Hepatocyte (in vitro differentiated cells): ENCODE data around the gene TCF23. TPM values are rescaled to one million over a fixed set of nuclear protein-coding genes. Genes with fewer than 3 reads are reported as not detected.

ENCODE experiments used
- DNase-seq: peaks from one replicate; pipeline ENCODE4 v3.0.0-alpha.2; 2016; ENCODE audit warnings: low spot score
- H2AFZ ChIP-seq: fragments of 200-600 bp; sonication (generic); 2 replicates; pipeline ENCODE4 v1.6.0; 2016; ENCODE audit warnings: antibody characterized with exemption, mild to moderate bottlenecking
- H3K27ac ChIP-seq: fragments of 200-600 bp; sonication (generic); 2 replicates; pipeline ENCODE4 v1.5.1; 2016; ENCODE audit warnings: mild to moderate bottlenecking
- H3K27me3 ChIP-seq: fragments of 200-600 bp; sonication (generic); 2 replicates; pipeline ENCODE4 v1.6.1; 2016
- H3K36me3 ChIP-seq: fragments of 200-600 bp; sonication (generic); replicated peaks from 2 replicates; pipeline ENCODE4 v1.5.1; 2016; ENCODE audit warnings: low read depth; ENCODE audit not compliant: insufficient read depth
- H3K4me1 ChIP-seq: fragments of 200-600 bp; sonication (generic); 2 replicates; pipeline ENCODE4 v1.5.1; 2016; ENCODE audit warnings: mild to moderate bottlenecking, moderate library complexity; ENCODE audit not compliant: insufficient read depth
- H3K4me2 ChIP-seq: fragments of 200-600 bp; sonication (generic); 2 replicates; pipeline ENCODE4 v1.6.0; 2016
- H3K4me3 ChIP-seq: fragments of 200-600 bp; sonication (generic); 2 replicates; pipeline ENCODE4 v1.5.1; 2016; ENCODE audit warnings: mild to moderate bottlenecking
- H3K79me2 ChIP-seq: fragments of 200-600 bp; sonication (generic); 2 replicates; pipeline ENCODE4 v1.6.0; 2017; ENCODE audit warnings: mild to moderate bottlenecking
- H3K9me2 ChIP-seq: fragments of 200-600 bp; sonication (generic); replicated peaks from 2 replicates; pipeline ENCODE4 v1.6.0; 2017; ENCODE audit warnings: mild to moderate bottlenecking; ENCODE audit not compliant: insufficient read depth
- H3K9me3 ChIP-seq: fragments of 200-600 bp; sonication (generic); 2 replicates; pipeline ENCODE4 v1.5.1; 2016; ENCODE audit warnings: low read depth, mild to moderate bottlenecking
- H4K20me1 ChIP-seq: fragments of 200-600 bp; sonication (generic); 2 replicates; pipeline ENCODE4 v1.6.0; 2016; ENCODE audit warnings: mild to moderate bottlenecking; ENCODE audit not compliant: insufficient read depth, poor library complexity, severe bottlenecking
- CTCF ChIP-seq: fragments of 200-600 bp; sonication (generic); IDR thresholded peaks from 2 replicates; pipeline ENCODE4 v1.5.1; 2016; ENCODE audit warnings: antibody characterized with exemption, mild to moderate bottlenecking; ENCODE audit not compliant: poor library complexity
- EZH2 ChIP-seq: fragments of 200-600 bp; sonication (generic); IDR thresholded peaks from 2 replicates; pipeline ENCODE4 v1.6.1; 2016; ENCODE audit warnings: antibody characterized with exemption, mild to moderate bottlenecking, borderline replicate concordance
- EZH2phosphoT487 ChIP-seq: fragments of 200-600 bp; sonication (generic); IDR thresholded peaks from one replicate; pipeline ENCODE4 v1.6.1; 2018; ENCODE audit warnings: antibody characterized with exemption, mild to moderate bottlenecking, low read depth, moderate library complexity; ENCODE audit not compliant: unreplicated experiment, severe bottlenecking
- WGBS: methylation state at CpG from one replicate; pipeline ENCODE4 v1.1.6; 2016; ENCODE audit warnings: low lambda C conversion rate; ENCODE audit errors: missing lambda C conversion rate; 5-methylcytosine and 5-hydroxymethylcytosine counted together
- polyA plus RNA-seq: library from polyadenylated mRNA; unstranded; fragments of >200 nt; fragmentation: Nextera tagmentation; extraction: Ambion mirVana; gene quantifications from 2 replicates; pipeline ENCODE4 v1.2.1, GENCODE V29; 2016
- total RNA-seq: library from RNA; depleted of rRNA; stranded (reverse); fragments of >200 nt; gene quantifications from 2 replicates; pipeline ENCODE4 v1.2.3, GENCODE V29; 2014

TCF23 gene
- total and polyA plus RNA-seq, 2 experiments from 2014 or later: not detected

- peaks cover 15% of the 10 kb centered on the region for H3K27me3 ChIP-seq
- no peaks in the 10 kb centered on the region for H4K20me1 ChIP-seq
- no peak overlapping the region for H2AFZ ChIP-seq
- no peak for TF ChIP-seq EZH2phosphoT487
- TF ChIP-seq EZH2: no peak
- TF ChIP-seq CTCF: no peak
- no peaks in the 10 kb centered on the region for H3K4me1 ChIP-seq
- DNase-seq: no peak
- H3K4me2 ChIP-seq: no peak overlapping the region
- no peaks in the 10 kb centered on the region for H3K79me2 ChIP-seq
- H3K4me3 ChIP-seq: no peak overlapping the region
- H3K27ac ChIP-seq: no peak overlapping the region
- H3K9me3 ChIP-seq: no peaks in the 10 kb centered on the region
- no peaks in the 10 kb centered on the region for H3K36me3 ChIP-seq
- no peaks in the 10 kb centered on the region for H3K9me2 ChIP-seq
- WGBS: 58% methylated on average over 5 of the region's 5 CpGs
Measured at GRCh38 chr2:27126252-27126710, 22.5 kb upstream of the TCF23 start.

DNA sequence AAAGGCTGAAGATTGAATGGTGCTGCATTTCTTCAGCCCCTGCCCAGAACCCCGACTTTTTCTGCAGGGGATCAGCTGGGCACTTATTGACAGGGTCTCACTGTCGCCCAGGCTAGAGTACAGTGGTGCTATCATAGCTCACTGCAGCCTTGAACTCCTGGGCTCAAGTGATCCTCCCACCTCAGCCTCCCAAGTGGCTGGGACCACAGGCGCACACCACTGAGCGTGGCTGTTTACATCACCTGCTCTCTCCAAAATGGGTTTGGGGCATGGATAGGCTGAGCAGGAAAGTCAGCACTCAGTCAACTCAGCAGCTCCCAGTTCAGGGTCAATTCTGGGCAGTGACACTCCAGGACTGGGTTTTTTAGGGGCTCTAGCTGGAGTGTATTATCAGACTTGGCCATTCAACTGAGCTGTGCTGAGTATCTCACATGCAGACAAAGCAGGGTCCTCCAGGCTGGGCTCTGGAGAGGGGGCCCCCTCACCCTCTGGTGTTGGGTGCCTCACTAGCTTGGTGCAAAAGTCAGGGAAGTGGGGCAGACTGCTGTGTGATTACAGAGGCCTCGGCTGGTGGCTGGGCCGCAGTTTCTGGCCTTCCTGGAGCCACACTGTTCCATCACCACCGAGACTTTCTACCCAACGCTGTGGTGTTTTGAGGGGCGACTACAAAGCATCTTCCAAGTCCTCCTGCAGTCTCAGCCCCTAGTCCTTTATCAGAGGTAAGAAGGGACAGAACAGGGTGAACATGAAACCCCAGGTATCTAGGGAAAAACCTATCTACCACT is 20.7 kb upstream of the TCF23 start:
- 93% methylated on average over 9 of the region's 9 CpGs for WGBS

DNA sequence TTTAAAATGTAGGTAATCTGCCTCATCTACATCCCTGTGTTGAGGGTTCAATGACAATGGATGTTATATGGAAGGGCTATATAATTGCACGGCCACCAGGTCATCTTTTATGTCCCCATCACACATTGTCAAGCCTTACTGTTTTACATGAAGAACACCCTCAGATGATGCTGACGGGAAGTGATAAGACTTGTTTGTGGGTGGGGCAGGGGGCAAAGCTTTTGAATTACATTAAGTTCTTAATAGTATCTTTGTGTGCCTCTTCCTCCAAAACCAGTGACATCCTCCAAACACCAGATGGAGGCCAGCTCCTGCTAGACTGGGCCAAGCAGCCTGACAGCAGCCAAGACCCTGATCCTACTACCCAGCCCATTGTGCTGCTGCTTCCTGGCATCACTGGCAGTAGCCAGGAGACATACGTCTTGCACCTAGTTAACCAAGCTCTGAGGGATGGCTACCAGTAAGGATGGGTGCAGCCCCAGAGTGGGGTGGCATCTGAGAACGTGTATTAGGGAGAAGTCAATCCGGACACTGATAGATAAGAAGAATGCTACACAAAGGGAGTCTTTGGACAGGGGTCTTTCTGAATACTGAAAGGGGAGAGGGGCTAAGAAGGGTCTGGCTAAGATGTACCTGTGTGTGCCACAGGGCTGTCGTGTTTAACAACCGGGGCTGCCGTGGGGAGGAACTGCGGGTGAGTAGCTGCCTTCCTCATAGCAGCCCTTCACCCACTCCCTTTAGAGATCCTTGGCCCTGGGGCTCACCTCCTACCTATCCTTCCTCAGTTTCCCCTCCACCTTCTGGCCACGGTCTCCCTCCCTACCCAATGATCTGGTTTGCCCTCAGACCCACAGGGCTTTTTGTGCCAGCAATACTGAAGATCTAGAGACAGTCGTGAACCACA is 19.9 kb upstream of the TCF23 start:
- no peaks in the 10 kb centered on the region for H3K9me2 ChIP-seq
- H3K4me1 ChIP-seq: peaks cover 10% of the 10 kb centered on the region
- no peaks in the 10 kb centered on the region for H3K27me3 ChIP-seq
- H3K36me3 ChIP-seq: no peaks in the 10 kb centered on the region
- no peaks in the 10 kb centered on the region for H3K9me3 ChIP-seq
- peaks cover 16% of the 10 kb centered on the region for H3K79me2 ChIP-seq
- no peak overlapping the region for H3K4me3 ChIP-seq
- peaks cover 9% of the 10 kb centered on the region for H4K20me1 ChIP-seq
- TF ChIP-seq EZH2: no peak
- TF ChIP-seq EZH2phosphoT487: no peak
- no peak for TF ChIP-seq CTCF
- DNase-seq: no peak
- no peak overlapping the region for H2AFZ ChIP-seq
- 89% methylated on average over 11 of the region's 11 CpGs for WGBS
- H3K4me2 ChIP-seq: no peak overlapping the region
- H3K27ac ChIP-seq: no peak overlapping the region

More for the DNA sequence above, 20.7 kb upstream of the TCF23 start:
- H4K20me1 ChIP-seq: peaks cover 2% of the 10 kb centered on the region
- no peak overlapping the region for H3K4me3 ChIP-seq
- H3K9me2 ChIP-seq: no peaks in the 10 kb centered on the region
- H3K79me2 ChIP-seq: peaks cover 8% of the 10 kb centered on the region
- H3K27me3 ChIP-seq: no peaks in the 10 kb centered on the region
- no peak overlapping the region for H3K4me2 ChIP-seq
- no peaks in the 10 kb centered on the region for H3K36me3 ChIP-seq
- no peak for DNase-seq
- no peak overlapping the region for H3K27ac ChIP-seq
- peaks cover 4% of the 10 kb centered on the region for H3K4me1 ChIP-seq
- H2AFZ ChIP-seq: no peak overlapping the region
- no peaks in the 10 kb centered on the region for H3K9me3 ChIP-seq
- no peak for TF ChIP-seq CTCF
- TF ChIP-seq EZH2phosphoT487: no peak
- TF ChIP-seq EZH2: no peak
